K562 (cell line): ENCODE measurements around the gene C16orf89.

Source experiments
- CTCF ChIP-seq, 3 experiments: IDR thresholded peaks in 2 of 3; conservative IDR thresholded peaks in 1 of 3; 2 replicates each; pipeline ENCODE4 v1.5.1; 2011 to 2012; ENCODE audit warnings: low read length in 3 of 3, mild to moderate bottlenecking in 3 of 3, control low read depth in 2 of 3, improper control_type of control experiment in 1 of 3, inconsistent platforms in 1 of 3, low read depth in 1 of 3, mixed read lengths in 1 of 3, moderate library complexity in 1 of 3; ENCODE audit not compliant: insufficient read depth in 2 of 3
- ZKSCAN8 ChIP-seq: fragments of 200-800 bp; sonication (Bioruptor generic); IDR thresholded peaks from 2 replicates; pipeline ENCODE4 v1.6.1; 2016; ENCODE audit warnings: missing genetic modification characterization, missing compliant biosample characterization
- ZNF407 ChIP-seq: fragments of 450-650 bp; IDR thresholded peaks from 2 replicates; pipeline ENCODE4 v1.6.1; 2016; ENCODE audit warnings: low read depth

- TF ChIP-seq ZKSCAN8 (CRISPR knock-in tag) (no peak), ZNF407 (no peak), CTCF (IDR thresholded peaks at IDR 0.05 in 2 of 3, conservative IDR thresholded peaks at IDR 0.05 in 1 of 3; ENCODE audit: insufficient read depth in 2 of 3, low read depth in 1 of 3, low read length in 3 of 3) (no peak)
Observed at GRCh38 chr16:5065326-5065725, 430 bp downstream of the C16orf89 start.
